Activated T-cell treated with anti-CD3 and anti-CD28 coated beads, Interleukin-2, amount 50 U/mL, for 4 hours (primary cell): Measurements from ENCODE around the gene USP2. TPM values are rescaled to one million over a fixed set of nuclear protein-coding genes. Genes with fewer than 3 reads are reported as not detected.

Source experiments
- ATAC-seq, 2 donors: fragments of 200-7000 bp; cut with Tn5 transposase; one replicate each; pipeline ENCODE4 v1.10.0; 2021
- DNase-seq: peaks from one replicate; pipeline ENCODE4 v3.0.0-alpha.2; 2020
- H3K27me3 Mint-ChIP-seq: one replicate; pipeline ENCODE4 v1.8.0; 2021; ENCODE audit warnings: low read depth, mixed read lengths
- H3K36me3 Mint-ChIP-seq: one replicate; pipeline ENCODE4 v1.8.0; 2022; ENCODE audit warnings: mixed read lengths; ENCODE audit not compliant: insufficient read depth
- H3K4me1 Mint-ChIP-seq: one replicate; pipeline ENCODE4 v1.8.0; 2021; ENCODE audit warnings: low read depth, mixed read lengths
- H3K4me3 Mint-ChIP-seq: one replicate; pipeline ENCODE4 v1.8.0; 2021; ENCODE audit warnings: mild to moderate bottlenecking, moderate library complexity, mixed read lengths
- H3K9me3 Mint-ChIP-seq: one replicate; pipeline ENCODE4 v1.8.0; 2021; ENCODE audit warnings: mixed read lengths
- total RNA-seq, 3 donors: library from RNA; stranded (reverse); gene quantifications; one replicate each; pipeline ENCODE4 v1.2.1, GENCODE V29; 2021

USP2 gene
- total RNA-seq, 3 donors from 2014 or later, result 0.19 to 0.53 (median 0.37) TPM

- ATAC-seq (peak in 1 of 2 donors; percentile 12), DNase-seq (no peak)
- H3K36me3 Mint-ChIP-seq, result no peaks in the 10 kb centered on the region
- peaks cover 16% of the 10 kb centered on the region for H3K27me3 Mint-ChIP-seq
- H3K4me3 Mint-ChIP-seq, result peak overlapping the region; percentile 71
- no peaks in the 10 kb centered on the region for H3K9me3 Mint-ChIP-seq
- H3K4me1 Mint-ChIP-seq, result peaks cover 20% of the 10 kb centered on the region
Observed at GRCh38 chr11:119316016-119316728, 65.3 kb downstream of the USP2 start.

GRCh38 chr11:119315131-119316015 is 66.1 kb downstream of the USP2 start:
- H3K9me3 Mint-ChIP-seq, result no peaks in the 10 kb centered on the region
- peaks cover 16% of the 10 kb centered on the region for H3K27me3 Mint-ChIP-seq
- DNase-seq, result peak; percentile 51
- H3K4me3 Mint-ChIP-seq, result peak overlapping the region; percentile 71
- no peaks in the 10 kb centered on the region for H3K36me3 Mint-ChIP-seq
- peaks cover 20% of the 10 kb centered on the region for H3K4me1 Mint-ChIP-seq
- ATAC-seq, result peak; percentile 65 to 70

GRCh38 chr11:119314726-119315125 is 66.8 kb downstream of the USP2 start:
- ATAC-seq, result no peak
- H3K4me3 Mint-ChIP-seq, result peak overlapping the region; percentile 71

GRCh38 chr11:119310682-119311052 is 70.8 kb downstream of the USP2 start:
- Mint-ChIP-seq H3K9me3 (no peaks in the 10 kb centered on the region), H3K4me1 (peaks cover 24% of the 10 kb centered on the region), H3K36me3 (peaks cover 7% of the 10 kb centered on the region), H3K27me3 (peaks cover 4% of the 10 kb centered on the region), H3K4me3 (no peak overlapping the region)
- DNase-seq (no peak), ATAC-seq (no peak)

More at GRCh38 chr11:119314726-119315125, 66.8 kb downstream of the USP2 start:
- no peak for DNase-seq
- peaks cover 16% of the 10 kb centered on the region for H3K27me3 Mint-ChIP-seq
- H3K9me3 Mint-ChIP-seq, result no peaks in the 10 kb centered on the region
- H3K4me1 Mint-ChIP-seq, result peaks cover 19% of the 10 kb centered on the region
- H3K36me3 Mint-ChIP-seq, result peaks cover 1% of the 10 kb centered on the region

GRCh38 chr11:119309953-119310681 is 71.4 kb downstream of the USP2 start:
- no peak for DNase-seq
- ATAC-seq, result no peak
- Mint-ChIP-seq H3K4me1 (peaks cover 26% of the 10 kb centered on the region), H3K4me3 (no peak overlapping the region), H3K9me3 (no peaks in the 10 kb centered on the region), H3K36me3 (peaks cover 10% of the 10 kb centered on the region), H3K27me3 (no peaks in the 10 kb centered on the region)

GRCh38 chr11:119309411-119309810 is 72.1 kb downstream of the USP2 start:
- Mint-ChIP-seq H3K27me3 (no peaks in the 10 kb centered on the region), H3K36me3 (peaks cover 11% of the 10 kb centered on the region), H3K9me3 (no peaks in the 10 kb centered on the region), H3K4me1 (peaks cover 26% of the 10 kb centered on the region), H3K4me3 (no peak overlapping the region)
- DNase-seq, result no peak
- no peak for ATAC-seq

GRCh38 chr11:119307974-119308373 is 73.5 kb downstream of the USP2 start:
- ATAC-seq (no peak), DNase-seq (no peak)
- Mint-ChIP-seq H3K4me3 (no peak overlapping the region), H3K27me3 (no peaks in the 10 kb centered on the region), H3K36me3 (peaks cover 19% of the 10 kb centered on the region), H3K4me1 (peaks cover 26% of the 10 kb centered on the region), H3K9me3 (no peaks in the 10 kb centered on the region)

- DNase-seq, result no peak
- Mint-ChIP-seq H3K27me3 (no peaks in the 10 kb centered on the region), H3K4me1 (peaks cover 26% of the 10 kb centered on the region), H3K36me3 (peaks cover 25% of the 10 kb centered on the region), H3K9me3 (no peaks in the 10 kb centered on the region), H3K4me3 (no peak overlapping the region)
- ATAC-seq, result no peak
Observed at GRCh38 chr11:119307219-119307618, 74.3 kb downstream of the USP2 start.

- ATAC-seq (peak; percentile 83 to 85), DNase-seq (no peak)
- Mint-ChIP-seq H3K4me3 (peak overlapping the region; percentile 37), H3K4me1 (peaks cover 26% of the 10 kb centered on the region), H3K9me3 (no peaks in the 10 kb centered on the region), H3K27me3 (no peaks in the 10 kb centered on the region), H3K36me3 (peaks cover 30% of the 10 kb centered on the region)
Observed at GRCh38 chr11:119306373-119306890, 75.1 kb downstream of the USP2 start.

GRCh38 chr11:119305556-119306372 is 75.7 kb downstream of the USP2 start:
- DNase-seq (no peak), ATAC-seq (peak; percentile 7 to 27)

More at GRCh38 chr11:119305556-119306372, 75.7 kb downstream of the USP2 start:
- Mint-ChIP-seq H3K4me3 (peak overlapping the region; percentile 37), H3K4me1 (peaks cover 26% of the 10 kb centered on the region), H3K36me3 (peaks cover 37% of the 10 kb centered on the region), H3K27me3 (no peaks in the 10 kb centered on the region), H3K9me3 (no peaks in the 10 kb centered on the region)

Other genes with a start within 250 kb of the USP2 start
- gene ABCG4, start 232.6 kb downstream of the USP2 start, total RNA-seq, result under 1 TPM in 1 of 3 donors, not detected in 2; 0.38 TPM
- 10 to 100 TPM in 1 of 3 donors, 1 to 10 TPM in 2; 9.7 to 13.2 (median 9.7) TPM for gene NLRX1, start 213.0 kb downstream of the USP2 start, total RNA-seq
- gene NHERF4, start 196.2 kb downstream of the USP2 start, total RNA-seq, result under 1 TPM in 2 of 3 donors, not detected in 1; 0.18 to 0.43 TPM
- gene CBL, start 175.4 kb downstream of the USP2 start, total RNA-seq, result 10 to 100 TPM; 18.7 to 19.6 (median 19.5) TPM
- gene MCAM, start 64.6 kb downstream of the USP2 start, total RNA-seq, result 1 to 10 TPM in 2 of 3 donors, under 1 TPM in 1; 0.96 to 3.2 (median 2.1) TPM
- gene RNF26, start 47.2 kb downstream of the USP2 start, total RNA-seq, result 10 to 100 TPM; 18.6 to 20.7 (median 18.9) TPM
- gene C1QTNF5, start 40.8 kb downstream of the USP2 start, total RNA-seq, result not detected
- gene MFRP, start 35.0 kb downstream of the USP2 start, total RNA-seq, result not detected
- gene THY1, start 41.5 kb upstream of the USP2 start, total RNA-seq, result under 1 TPM; 0.35 to 0.52 (median 0.40) TPM